Measurements from ENCODE around the gene TNNI3K.

The TNNI3K gene

DNA sequence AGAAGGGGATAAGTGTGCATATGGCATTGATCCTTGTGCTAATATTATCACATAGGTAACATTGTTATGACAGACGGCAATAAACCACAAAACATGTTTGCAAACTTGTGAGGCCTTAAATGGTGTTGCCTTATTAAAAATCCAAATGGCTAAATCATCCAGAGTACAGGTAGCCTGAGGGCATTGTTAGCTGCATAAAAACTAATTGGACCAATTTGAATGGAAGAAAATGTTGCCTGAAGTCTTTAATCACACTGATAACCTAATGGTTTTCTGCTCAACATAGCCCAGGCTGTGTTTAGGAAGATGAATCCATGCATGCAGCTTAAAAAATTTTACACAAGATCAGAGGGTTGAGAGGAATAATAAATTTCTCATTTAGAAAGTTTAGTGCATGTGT lies 296.6 kb downstream of the TNNI3K start:
- TF ChIP-seq, protein P1, sequence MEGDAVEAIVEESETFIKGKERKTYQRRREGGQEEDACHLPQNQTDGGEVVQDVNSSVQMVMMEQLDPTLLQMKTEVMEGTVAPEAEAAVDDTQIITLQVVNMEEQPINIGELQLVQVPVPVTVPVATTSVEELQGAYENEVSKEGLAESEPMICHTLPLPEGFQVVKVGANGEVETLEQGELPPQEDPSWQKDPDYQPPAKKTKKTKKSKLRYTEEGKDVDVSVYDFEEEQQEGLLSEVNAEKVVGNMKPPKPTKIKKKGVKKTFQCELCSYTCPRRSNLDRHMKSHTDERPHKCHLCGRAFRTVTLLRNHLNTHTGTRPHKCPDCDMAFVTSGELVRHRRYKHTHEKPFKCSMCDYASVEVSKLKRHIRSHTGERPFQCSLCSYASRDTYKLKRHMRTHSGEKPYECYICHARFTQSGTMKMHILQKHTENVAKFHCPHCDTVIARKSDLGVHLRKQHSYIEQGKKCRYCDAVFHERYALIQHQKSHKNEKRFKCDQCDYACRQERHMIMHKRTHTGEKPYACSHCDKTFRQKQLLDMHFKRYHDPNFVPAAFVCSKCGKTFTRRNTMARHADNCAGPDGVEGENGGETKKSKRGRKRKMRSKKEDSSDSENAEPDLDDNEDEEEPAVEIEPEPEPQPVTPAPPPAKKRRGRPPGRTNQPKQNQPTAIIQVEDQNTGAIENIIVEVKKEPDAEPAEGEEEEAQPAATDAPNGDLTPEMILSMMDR (IDR thresholded peaks at IDR 0.05; ENCODE audit: low read depth, low read length) = no peak
- H3K4me3 ChIP-seq (ENCODE audit: low read depth, low read length) = no peak overlapping the region

DNA sequence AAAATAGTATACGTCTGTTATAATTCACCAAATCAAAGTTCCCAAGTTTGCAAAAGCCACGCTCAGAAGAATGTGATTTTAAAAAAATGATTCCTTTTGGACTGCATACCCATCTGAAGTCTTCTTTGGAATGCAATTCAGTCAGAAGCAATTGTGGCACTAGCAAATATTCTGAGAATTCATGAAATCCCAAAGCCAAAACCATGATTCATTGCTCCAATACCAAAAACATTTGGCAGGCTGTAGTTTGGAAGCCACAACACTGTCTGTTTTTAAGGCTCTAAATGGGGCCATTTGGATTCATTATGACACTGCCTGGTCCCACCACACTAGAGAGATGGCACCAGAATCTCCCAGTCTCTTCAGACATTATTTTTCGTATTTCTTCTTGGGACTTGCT lies 299.1 kb downstream of the TNNI3K start:
- TF ChIP-seq, protein P1 (IDR thresholded peaks at IDR 0.05; ENCODE audit: low read depth, low read length) = no peak
- H3K4me3 ChIP-seq (ENCODE audit: low read depth, low read length) = no peak overlapping the region

DNA sequence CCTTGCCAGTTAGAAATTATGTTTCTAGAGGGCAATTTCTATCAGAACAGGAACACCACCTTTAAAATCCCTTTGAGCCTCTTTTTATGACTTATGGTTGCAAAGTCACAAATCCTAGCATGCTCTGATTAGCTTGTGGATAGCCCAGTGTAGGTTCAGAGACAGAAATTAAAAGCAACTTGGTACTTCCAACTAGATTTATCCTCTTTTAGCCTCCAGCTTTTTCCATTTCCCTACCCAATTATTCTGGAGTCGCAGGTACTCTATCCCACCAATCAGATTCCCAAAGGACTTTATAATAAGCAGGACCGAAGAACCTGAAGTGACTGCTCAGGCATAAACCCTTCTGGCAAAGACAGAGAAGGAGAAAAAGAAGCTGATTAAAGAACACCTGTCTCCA lies 310.6 kb downstream of the TNNI3K start:
- TF ChIP-seq, protein P1 (IDR thresholded peaks at IDR 0.05; ENCODE audit: low read depth, low read length) = no peak
- H3K4me3 ChIP-seq (ENCODE audit: low read depth, low read length) = no peak overlapping the region

DNA sequence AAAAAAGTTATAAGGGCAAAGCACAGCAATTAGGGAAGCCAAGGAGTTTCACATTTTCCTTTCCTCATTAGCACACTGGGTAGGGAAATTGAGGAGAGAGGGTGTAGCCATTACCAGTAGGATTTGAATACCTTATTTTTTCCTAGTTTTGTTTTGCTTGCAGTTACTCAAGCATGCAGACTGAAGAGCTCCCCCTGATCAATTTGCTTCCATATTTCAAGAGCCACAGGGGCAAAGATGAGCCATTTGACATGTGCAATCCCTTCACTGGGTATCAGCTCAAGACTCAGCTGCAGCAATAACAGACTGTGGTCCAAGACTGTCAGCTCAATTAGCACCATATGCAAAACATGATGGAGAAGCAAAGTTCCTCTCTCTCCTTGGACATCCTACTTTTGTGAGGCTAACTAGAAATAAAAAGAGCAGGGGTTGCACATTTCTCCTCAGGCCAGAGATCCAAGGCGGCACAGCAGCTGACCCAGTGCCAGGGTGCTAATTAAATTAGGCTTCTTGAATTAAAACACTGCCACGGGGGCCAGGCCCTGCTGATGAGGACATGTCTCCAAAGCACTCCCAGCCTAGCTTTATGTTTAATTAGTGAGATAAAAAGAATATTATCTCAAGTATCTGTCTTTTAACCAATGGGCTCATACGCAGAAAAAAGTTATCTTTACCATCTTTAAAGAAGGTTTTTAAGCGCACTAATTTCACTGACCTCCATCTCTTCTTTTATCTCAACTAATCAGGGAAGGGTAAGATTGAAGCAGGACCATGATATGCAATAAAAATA lies 314.0 kb downstream of the TNNI3K start:
- TF ChIP-seq, protein P1 (IDR thresholded peaks at IDR 0.05; ENCODE audit: low read depth, low read length) = no peak
- no peak overlapping the region for H3K4me3 ChIP-seq (ENCODE audit: low read depth, low read length)

DNA sequence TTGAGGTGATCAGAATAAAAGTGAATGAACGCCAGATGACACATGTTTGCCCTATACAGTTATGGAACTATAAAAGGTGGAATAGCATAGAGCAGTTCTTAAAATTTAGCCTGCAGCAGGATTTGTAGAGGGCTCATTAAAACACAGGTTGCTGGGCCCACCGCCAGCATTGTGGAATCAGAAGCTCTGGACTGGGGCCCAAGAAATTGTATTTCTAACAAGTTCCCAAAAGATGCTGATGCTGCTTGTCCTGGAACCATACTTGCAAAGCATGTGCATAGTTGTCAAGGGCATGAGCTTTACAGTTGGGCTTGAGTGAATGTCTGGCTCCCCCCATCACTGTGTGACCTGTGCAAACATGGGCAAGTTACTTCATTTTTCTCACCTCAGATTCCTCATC lies 314.7 kb downstream of the TNNI3K start:
- no peak overlapping the region for H3K4me3 ChIP-seq (ENCODE audit: low read depth, low read length)

DNA sequence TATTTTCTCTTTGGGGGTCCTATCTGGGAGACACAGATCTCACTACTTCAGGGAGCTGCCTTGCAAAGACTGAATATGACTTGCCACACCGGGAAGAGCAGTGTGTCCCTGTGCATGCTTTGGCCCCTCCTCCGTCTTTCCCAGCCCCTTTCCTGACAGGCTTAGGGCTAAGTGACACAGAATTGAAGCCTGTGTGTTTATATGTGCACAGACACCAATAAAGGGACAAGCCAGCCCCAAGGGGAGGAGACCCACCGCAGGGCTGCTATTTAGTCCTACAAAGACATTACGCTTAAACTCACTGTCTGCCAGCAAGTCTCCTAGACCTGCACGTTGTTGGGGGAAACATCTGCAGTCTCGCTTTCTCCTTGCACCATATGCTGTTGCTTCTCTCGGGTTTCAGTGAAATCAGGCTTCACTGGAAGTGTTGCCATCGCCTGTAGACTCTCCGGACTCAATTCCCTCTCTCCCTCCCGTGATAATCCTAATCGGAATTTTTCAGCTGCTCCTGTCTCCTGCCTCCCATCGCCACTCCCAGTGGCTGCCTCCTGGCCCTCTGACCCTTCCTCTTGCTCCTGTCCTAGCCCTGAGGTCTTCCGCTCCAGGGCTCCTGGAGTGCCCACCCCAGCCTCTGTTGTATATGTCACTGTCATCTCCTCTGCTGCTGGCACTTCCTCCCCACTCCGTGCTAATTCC lies 335.8 kb downstream of the TNNI3K start:
- no peak overlapping the region for H3K4me3 ChIP-seq (ENCODE audit: low read depth, low read length)
- TF ChIP-seq, protein P1 (IDR thresholded peaks at IDR 0.05; ENCODE audit: low read depth, low read length) = no peak

More for the DNA sequence above, 314.7 kb downstream of the TNNI3K start:
- TF ChIP-seq, protein P1 (IDR thresholded peaks at IDR 0.05; ENCODE audit: low read depth, low read length) = no peak

DNA sequence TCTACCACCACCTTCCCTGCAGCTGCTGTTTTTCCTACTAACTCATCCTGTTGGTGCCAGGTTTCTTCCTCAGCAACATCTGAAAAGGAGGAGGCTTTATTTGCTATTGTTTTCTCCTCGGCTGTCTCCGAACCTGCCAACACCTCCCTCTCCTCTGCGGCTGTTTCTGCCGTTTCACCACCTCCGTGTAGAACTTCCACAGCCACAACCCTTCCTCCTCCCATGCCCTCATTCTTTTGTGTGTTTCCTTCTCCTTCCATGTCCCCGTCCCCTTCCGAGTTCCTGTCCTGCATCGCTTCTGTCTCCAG lies 336.3 kb downstream of the TNNI3K start:
- TF ChIP-seq, protein P1 (IDR thresholded peaks at IDR 0.05; ENCODE audit: low read depth, low read length) = no peak
- no peak overlapping the region for H3K4me3 ChIP-seq (ENCODE audit: low read depth, low read length)
